ENCODE results near the gene SMYD1.

Gene SMYD1

DNA sequence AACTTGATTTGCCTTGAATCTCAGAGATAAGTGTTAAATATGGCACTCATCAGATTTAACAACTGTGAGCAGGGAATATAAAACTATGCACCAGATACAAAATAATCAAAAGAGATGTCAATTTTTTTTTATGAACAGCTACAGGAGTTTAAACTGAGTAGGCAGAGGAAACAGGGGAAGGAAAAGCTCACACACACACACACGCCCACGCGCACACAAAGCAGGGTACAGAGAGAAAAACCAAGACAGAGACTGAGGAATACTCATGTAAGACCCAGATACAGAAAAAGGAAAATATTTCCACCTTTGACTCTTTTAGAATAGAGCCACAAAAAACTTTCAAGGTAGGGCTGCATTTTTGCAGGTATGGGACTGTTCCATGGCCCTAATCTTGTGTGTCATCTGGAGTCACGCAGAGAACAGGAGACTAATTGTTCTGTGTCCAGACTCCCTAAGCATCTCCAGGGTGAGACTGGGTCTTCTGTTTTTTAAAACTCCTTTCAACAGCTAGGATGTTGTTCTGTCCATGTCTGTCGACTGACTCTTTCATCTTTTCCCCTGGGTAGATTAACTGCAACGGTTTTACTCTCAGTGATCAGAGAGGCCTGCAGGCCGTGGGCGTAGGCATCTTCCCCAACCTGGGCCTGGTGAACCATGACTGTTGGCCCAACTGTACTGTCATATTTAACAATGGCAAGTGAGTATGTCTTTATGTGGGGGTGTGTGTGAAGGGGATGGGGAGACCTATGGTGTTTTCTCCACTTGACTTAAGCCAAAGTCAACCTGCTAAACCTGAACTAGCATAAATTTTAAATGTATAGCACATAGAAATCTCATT lies 23.0 kb downstream of the SMYD1 start:
- peak; percentile 37 for DNase-seq

- no peak for DNase-seq
Measured at GRCh38 chr2:88091943-88092342, 24.3 kb downstream of the SMYD1 start.

DNA sequence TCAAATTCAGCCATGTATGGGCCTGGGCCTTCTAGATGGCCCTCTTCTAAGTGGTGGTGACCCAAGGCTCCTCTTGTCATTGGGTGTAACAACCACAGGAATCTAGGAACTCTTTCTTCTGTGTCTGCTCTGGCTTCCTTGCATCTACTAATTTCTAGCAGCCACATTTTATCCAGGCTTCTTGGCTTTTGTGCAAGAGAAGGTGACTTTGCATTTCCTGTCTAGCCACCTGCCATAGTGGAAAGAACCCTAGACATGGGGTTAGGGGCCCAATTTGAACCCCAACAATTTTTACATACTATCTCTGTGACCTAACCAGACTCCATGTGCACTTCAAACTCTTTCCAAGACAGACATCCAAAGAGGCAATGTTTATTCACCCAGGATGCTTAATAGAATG lies 25.1 kb downstream of the SMYD1 start:
- no peak for DNase-seq

- DNase-seq: no peak
Measured at GRCh38 chr2:88095022-88095421, 27.4 kb downstream of the SMYD1 start.

- DNase-seq: no peak
Measured at GRCh38 chr2:88096708-88097107, 29.1 kb downstream of the SMYD1 start.

- DNase-seq: no peak
Measured at GRCh38 chr2:88097192-88097591, 29.6 kb downstream of the SMYD1 start.

GRCh38 chr2:88097891-88098557 lies 30.4 kb downstream of the SMYD1 start:
- DNase-seq: no peak

DNA sequence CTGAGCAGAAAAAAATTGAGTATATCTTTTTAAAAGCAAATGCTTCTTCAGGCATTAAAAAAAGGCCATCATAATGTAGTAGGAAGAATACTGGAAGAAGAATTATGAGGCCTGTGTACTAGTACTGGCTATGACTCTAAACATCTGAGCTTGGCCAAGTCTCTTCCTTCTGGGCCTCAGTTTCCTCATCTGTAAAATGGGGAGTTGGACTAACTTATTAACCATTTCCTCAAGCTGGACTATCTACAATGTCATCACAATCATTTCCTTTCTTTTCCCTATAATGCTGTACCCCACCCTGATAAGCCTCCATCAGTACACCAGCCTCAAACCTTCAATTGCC lies 30.9 kb downstream of the SMYD1 start:
- DNase-seq: no peak

GRCh38 chr2:88099798-88100488 lies 32.3 kb downstream of the SMYD1 start:
- DNase-seq: no peak

DNA sequence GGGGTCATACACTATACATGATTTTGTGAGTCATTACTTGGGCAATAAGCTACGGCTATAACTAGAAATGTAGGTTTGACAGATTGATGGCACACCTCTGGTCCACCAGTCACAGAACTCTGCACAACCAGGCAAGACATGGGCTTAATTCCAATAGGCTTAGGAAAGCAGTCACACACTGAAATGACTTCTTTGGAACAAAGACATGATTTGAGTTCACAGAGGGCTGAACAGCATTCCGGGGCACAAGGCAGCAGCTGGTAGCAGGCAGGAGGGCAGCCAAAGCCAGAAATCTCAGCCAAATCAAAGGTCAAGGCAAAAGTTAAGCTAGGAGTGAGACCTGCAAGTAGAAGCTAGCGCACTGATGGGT lies 32.8 kb downstream of the SMYD1 start:
- DNase-seq: no peak

DNA sequence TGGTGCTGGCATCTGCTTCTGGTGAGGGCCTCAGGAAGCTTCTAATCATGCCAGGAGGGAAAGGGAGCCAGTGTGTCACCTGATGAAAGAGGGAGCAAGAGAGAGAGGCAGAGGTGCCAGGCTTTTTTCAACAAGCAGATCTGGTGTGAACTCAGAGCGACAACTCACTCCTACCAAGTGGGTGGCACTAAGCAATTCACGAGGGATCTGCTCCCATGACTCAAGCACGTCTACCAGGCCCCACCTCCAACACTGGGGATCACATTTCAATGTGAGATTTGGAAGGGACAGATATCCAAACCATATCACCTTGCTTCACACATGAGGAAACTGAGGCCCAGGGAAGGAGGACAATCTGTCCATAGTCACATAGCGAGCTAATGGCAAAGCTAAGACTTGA lies 41.2 kb downstream of the SMYD1 start:
- no peak for DNase-seq

DNA sequence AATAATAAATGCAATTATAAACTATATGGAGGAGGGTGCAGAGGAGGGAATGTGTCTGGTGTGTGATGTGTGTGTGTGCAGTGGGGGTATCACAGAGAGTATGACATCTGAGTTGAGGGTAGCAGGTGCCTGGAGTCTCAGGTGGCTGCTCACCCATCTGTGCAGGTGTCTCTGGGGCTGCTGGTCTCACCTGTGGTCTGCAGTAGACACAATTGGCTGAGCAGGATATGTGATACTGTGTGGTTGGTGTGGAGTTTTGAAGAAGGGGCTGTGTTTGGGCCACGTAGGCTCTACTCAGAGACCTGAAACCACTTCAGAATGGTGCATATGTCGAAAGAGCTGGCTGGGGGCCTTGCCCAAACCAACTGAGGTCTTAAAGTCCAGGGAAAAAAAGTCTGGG lies 43.2 kb downstream of the SMYD1 start:
- no peak for DNase-seq

DNA sequence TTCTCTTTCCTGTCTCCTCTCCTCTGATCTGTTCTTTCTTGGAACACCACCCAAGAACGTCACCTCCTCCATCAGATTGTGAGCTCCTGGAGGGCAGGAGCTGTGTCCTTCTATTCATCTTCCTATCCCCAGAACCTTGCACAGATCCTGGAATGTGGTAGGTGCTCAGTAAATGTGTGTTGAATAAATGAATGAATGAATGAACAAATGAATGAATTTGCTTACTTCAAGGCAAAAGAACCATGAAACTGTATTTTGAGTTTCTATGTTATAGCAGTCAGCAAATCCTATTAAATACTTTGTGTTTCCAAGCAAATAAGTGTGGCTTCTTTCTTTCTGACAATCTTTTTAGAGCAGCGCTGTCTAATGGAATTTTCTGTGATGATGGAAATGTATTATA lies 45.4 kb downstream of the SMYD1 start:
- DNase-seq: no peak

DNA sequence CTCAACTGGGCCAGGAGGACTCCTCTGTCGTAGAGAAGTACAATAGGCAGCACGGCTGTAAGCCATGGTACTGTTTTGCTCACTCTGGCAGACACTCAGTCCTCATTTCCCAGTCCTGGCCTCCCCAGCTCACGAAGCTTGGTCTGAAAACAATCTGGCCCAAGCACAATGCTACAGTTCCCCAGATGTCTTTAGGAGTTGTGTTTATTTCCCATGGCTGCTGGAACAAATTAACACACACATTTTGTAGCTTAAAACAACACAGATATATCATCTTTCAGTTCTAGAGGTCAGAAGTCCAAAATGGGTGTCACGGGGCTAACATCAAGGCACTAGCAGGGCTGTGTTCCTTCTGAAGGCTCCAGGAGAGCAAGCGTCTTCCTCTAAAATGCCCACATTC lies 47.3 kb downstream of the SMYD1 start:
- DNase-seq: no peak

GRCh38 chr2:88115825-88116518 lies 48.3 kb downstream of the SMYD1 start:
- no peak for DNase-seq

DNA sequence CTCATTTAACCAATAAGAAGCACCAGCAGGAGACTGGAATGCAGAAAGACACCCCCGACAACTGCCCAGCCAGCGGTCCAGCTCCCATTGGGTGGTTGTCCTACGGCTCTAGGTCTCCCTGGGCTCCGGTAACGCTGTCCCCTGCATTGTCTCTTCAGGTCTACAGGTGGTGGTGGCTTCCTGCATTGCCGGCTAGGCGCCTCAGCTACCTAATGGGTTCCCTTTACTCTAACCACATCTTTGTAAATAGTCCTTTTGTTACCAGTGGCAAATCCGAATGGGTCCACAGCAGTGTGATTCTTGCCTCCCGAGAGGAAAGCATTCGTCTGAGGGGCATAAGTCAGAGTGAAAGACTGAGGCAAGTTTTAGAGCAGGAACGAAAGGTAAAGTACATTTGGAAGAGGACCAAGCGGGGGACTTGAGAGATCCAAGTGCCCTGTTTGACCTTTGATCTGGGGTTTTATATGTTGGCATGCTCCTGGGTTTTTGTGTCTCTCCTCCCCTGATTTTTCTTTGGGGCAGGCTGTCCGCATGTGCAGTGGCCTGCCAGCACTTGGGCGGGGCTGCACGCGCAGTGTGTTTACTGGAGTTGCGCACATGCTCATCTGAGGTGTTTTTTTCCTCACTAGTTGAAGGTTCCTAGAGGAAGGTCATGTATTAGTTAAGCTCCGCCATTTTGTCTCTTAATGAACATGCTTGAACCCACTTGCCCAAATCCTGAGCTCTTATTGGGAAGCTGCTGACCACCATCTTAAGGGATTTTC lies 49.2 kb downstream of the SMYD1 start:
- DNase-seq: no peak

GRCh38 chr2:88117973-88118372 lies 50.3 kb downstream of the SMYD1 start:
- DNase-seq: no peak

DNA sequence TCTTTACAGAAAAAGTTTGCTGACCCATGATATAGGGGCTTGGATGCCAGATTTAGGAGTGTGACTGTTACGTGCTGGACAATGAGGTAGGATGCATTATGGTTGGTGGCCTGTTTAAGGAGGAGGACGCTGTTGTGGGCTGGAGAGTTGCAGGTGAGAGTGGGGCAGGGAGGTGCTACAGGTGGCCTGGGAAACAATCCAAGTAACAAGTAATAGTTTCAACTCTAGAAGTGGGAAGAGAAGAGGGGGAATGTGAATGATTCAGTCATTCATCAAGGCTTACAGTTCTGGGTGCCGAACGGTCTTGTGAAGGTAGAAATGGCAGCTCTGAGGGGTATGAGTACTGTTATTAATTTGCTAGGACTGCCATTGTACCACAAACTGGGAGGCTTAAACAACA lies 54.1 kb downstream of the SMYD1 start:
- no peak for DNase-seq

- DNase-seq: no peak
Measured at GRCh38 chr2:88122141-88122884, 54.7 kb downstream of the SMYD1 start.

DNA sequence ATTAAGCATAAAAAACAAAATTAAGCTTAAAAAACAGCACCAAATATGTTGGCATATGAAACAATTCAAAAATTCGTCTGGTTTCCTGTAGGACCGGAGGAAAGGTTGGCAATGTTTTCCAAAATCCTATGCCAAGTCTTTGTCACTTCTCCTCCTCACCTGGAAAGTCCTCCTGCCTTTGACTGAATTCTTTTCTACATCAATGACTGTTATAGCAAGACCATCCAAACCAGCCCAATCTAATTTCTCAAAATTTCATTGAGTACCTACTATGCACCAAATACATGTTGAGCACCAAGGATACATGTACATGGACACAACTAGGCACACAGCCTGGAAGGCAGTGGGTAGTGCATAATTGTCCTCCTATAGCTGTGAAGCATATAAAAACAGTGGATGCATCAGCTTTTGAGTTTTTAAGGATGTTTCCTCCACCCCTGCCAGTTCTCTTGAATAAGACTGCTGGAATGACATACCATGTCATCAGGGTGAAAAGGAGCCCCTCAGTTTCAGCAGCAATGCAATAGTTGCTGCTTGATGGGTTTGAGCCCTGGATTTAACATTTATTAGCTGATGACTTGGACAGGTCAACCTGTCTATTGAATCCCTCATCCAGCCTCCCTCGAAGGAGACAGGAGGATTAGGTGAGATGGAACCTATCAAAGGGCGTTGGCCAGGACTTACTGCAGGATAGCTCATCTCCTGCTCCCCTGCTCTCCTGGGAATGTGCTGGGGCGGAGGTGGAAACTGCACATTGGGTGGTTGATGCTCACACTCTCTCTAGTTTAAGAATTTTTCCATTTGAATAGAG lies 55.7 kb downstream of the SMYD1 start:
- no peak for DNase-seq
